Endothelial cell of umbilical vein (primary cell): ENCODE data around the gene HOXC9. TPM values are rescaled to one million over a fixed set of nuclear protein-coding genes. Genes with fewer than 3 reads are reported as not detected.

Experiments used
- BruUV-seq: library from RNA; stranded (reverse); fragments of 400-500 nt; replicated peaks from 2 replicates; lab custom pipeline; 2021; lab: Mats Ljungman, UMichigan
- CTCF ChIA-PET: fragments of 300-600, 350-600 bp; sonication (Branson Sonifier 250); formaldehyde crosslinking; loops from one replicate; lab custom pipeline; 2021; ENCODE audit warnings: antibody characterized with exemption, inconsistent platforms; lab: Charles Lee
- POLR2A ChIA-PET: fragments of 300-600, 350-600 bp; sonication (Branson Sonifier 250); formaldehyde crosslinking; loops from one replicate; lab custom pipeline; 2021; ENCODE audit warnings: antibody characterized with exemption, inconsistent platforms; lab: Charles Lee
- DNase-seq: peaks from one replicate; pipeline ENCODE4 v3.0.0-alpha.2; 2011; ENCODE audit warnings: low read depth, low spot score
- FAIRE-seq: peaks from 2 replicates; lab custom pipeline; 2011; peaks lifted over from hg19 to GRCh38; lab: Jason Lieb, UNC
- H2AFZ ChIP-seq: 2 replicates; pipeline ENCODE4 v1.6.0; 2012; ENCODE audit warnings: low read depth, low read length, control low read depth, inconsistent platforms
- H3K27ac ChIP-seq: 2 replicates; pipeline ENCODE4 v1.5.1; 2011; ENCODE audit warnings: low read depth, mild to moderate bottlenecking, control low read depth, low read length, moderate library complexity; ENCODE audit not compliant: insufficient read depth
- H3K27me3 ChIP-seq, 2 experiments: 2 replicates each; pipeline versions ENCODE4 v1.6.0 to v1.6.1; 2011; ENCODE audit warnings: low read length in 2 of 2, mixed read lengths in 1 of 2; ENCODE audit not compliant: control insufficient read depth in 2 of 2, insufficient read depth in 2 of 2
- H3K36me3 ChIP-seq, 2 experiments: 2 replicates in 1 of 2; 3 replicates in 1 of 2; pipeline ENCODE4 v1.5.1; 2011; ENCODE audit warnings: low read length in 2 of 2, mild to moderate bottlenecking in 1 of 2, moderate library complexity in 1 of 2; ENCODE audit not compliant: control insufficient read depth in 2 of 2, insufficient read depth in 2 of 2; ENCODE audit errors: extremely low read depth in 1 of 2
- H3K4me1 ChIP-seq: 3 replicates; pipeline ENCODE4 v1.5.1; 2011; ENCODE audit warnings: mild to moderate bottlenecking, low read length; ENCODE audit not compliant: control insufficient read depth, insufficient read depth; ENCODE audit errors: extremely low read depth
- H3K4me2 ChIP-seq: 2 replicates; pipeline ENCODE4 v1.6.1; 2011; ENCODE audit warnings: low read length, control low read depth, mixed read lengths; ENCODE audit not compliant: insufficient read depth
- H3K4me3 ChIP-seq, 3 experiments: fragments of 200-600 bp in 1 of 3; sonication (generic), shearing (Covaris generic) in 1 of 3; replicated peaks in 1 of 3; 2 replicates each; pipeline ENCODE4 v1.5.1; 2011 to 2016; ENCODE audit warnings: control low read depth in 3 of 3, low read length in 3 of 3, mild to moderate bottlenecking in 2 of 3, inconsistent platforms in 1 of 3, low read depth in 1 of 3, moderate library complexity in 1 of 3; ENCODE audit not compliant: insufficient read depth in 1 of 3
- H3K79me2 ChIP-seq: 2 replicates; pipeline ENCODE4 v1.6.0; 2012; ENCODE audit warnings: low read length, inconsistent platforms; ENCODE audit not compliant: control insufficient read depth, insufficient read depth
- H3K9ac ChIP-seq: replicated peaks from 2 replicates; pipeline ENCODE3; 2011; ENCODE audit warnings: low read length, control low read depth; ENCODE audit not compliant: insufficient read depth; ENCODE audit errors: extremely low read depth
- H3K9me1 ChIP-seq: replicated peaks from 3 replicates; pipeline ENCODE4 v1.6.0; 2011; ENCODE audit warnings: mild to moderate bottlenecking, low read length; ENCODE audit not compliant: control insufficient read depth, insufficient read depth; ENCODE audit errors: extremely low read depth
- H3K9me3 ChIP-seq: replicated peaks from 2 replicates; pipeline ENCODE4 v1.5.1; 2012; ENCODE audit warnings: low read length, inconsistent platforms; ENCODE audit not compliant: control insufficient read depth, insufficient read depth
- H4K20me1 ChIP-seq: replicated peaks from 2 replicates; pipeline ENCODE3; 2011; ENCODE audit warnings: mild to moderate bottlenecking, low read length; ENCODE audit not compliant: control insufficient read depth, insufficient read depth; ENCODE audit errors: extremely low read depth
- EZH2 ChIP-seq: IDR thresholded peaks from 2 replicates; pipeline ENCODE4 v1.6.1; 2012; ENCODE audit warnings: borderline replicate concordance, low read depth, mild to moderate bottlenecking, moderate library complexity, low read length, inconsistent platforms; ENCODE audit not compliant: severe bottlenecking
- FOS ChIP-seq: IDR thresholded peaks from 2 replicates; pipeline ENCODE4 v1.6.1; 2011; ENCODE audit warnings: mild to moderate bottlenecking, low read length, moderate library complexity, borderline replicate concordance; ENCODE audit not compliant: insufficient read depth
- GATA2 ChIP-seq: IDR thresholded peaks from 2 replicates; pipeline ENCODE4 v1.7.0; 2011; ENCODE audit warnings: low read depth, mild to moderate bottlenecking, moderate library complexity, mixed read lengths, low read length; ENCODE audit not compliant: insufficient read length, insufficient read depth
- JUN ChIP-seq: IDR thresholded peaks from 2 replicates; pipeline ENCODE4 v1.6.1; 2011; ENCODE audit warnings: borderline replicate concordance, low read depth; ENCODE audit not compliant: insufficient read length, insufficient read depth
- MYC ChIP-seq: IDR thresholded peaks from one replicate; pipeline ENCODE4 v1.6.1; 2011; ENCODE audit warnings: mild to moderate bottlenecking, low read depth, low read length
- POLR2A ChIP-seq: IDR thresholded peaks from 2 replicates; pipeline ENCODE4 v1.6.1; 2012; ENCODE audit warnings: low read depth, mild to moderate bottlenecking, control low read depth, low read length
- POLR2AphosphoS5 ChIP-seq: IDR thresholded peaks from 2 replicates; pipeline ENCODE4 v1.6.1; 2012; ENCODE audit warnings: low read depth, mild to moderate bottlenecking, control low read depth, low read length, moderate library complexity; ENCODE audit not compliant: insufficient read depth
- dilution Hi-C: fragments of 300-500 bp; cut with MboI; formaldehyde crosslinking; loops from one replicate; pipeline ENCODE4 v1.15.0; 2019; ENCODE audit warnings: low sequenced_read_pairs; ENCODE audit not compliant: extremely low pct_ligation_motif_present
- intact Hi-C: fragments of 100-400 bp; cut with micrococcal nuclease; formaldehyde crosslinking; loops from one replicate; pipeline ENCODE4 v1.10.0; 2022
- polyA plus RNA-seq, 4 experiments: library from polyadenylated mRNA; depleted of rRNA in 3 of 4; stranded (reverse) in 3 of 4; unstranded in 1 of 4; fragments of >200 nt; gene quantifications; 2 replicates each; pipeline versions ENCODE4 v1.2.1 to v1.2.3, GENCODE V29; 2011 to 2012; ENCODE audit warnings: missing spikeins in 1 of 4
- total RNA-seq: library from RNA; stranded (reverse); gene quantifications from 2 replicates; pipeline ENCODE4 v1.2.3, GENCODE V29; 2021
- TF ChIP-seq, protein P1 (sequence below), 2 donors: IDR thresholded peaks; 1 replicate in 1 of 2; 2 replicates in 1 of 2; pipeline ENCODE4 v1.5.1; 2011; ENCODE audit warnings: low read length in 2 of 2, mild to moderate bottlenecking in 2 of 2, moderate library complexity in 2 of 2, control low read depth in 1 of 2, inconsistent platforms in 1 of 2, low read depth in 1 of 2; ENCODE audit not compliant: insufficient read depth in 1 of 2; ENCODE audit errors: extremely low read depth in 1 of 2
- TF ChIP-seq, protein P2 (sequence below): IDR thresholded peaks from 2 replicates; pipeline ENCODE4 v1.6.1; 2011; ENCODE audit not compliant: insufficient read depth, insufficient read length

Gene HOXC9
- total and polyA plus RNA-seq, 2 donors (not counting 3 experiments of a cell fraction or from before 2014, with no cell fraction given): 0.40 to 0.58 TPM

DNA sequence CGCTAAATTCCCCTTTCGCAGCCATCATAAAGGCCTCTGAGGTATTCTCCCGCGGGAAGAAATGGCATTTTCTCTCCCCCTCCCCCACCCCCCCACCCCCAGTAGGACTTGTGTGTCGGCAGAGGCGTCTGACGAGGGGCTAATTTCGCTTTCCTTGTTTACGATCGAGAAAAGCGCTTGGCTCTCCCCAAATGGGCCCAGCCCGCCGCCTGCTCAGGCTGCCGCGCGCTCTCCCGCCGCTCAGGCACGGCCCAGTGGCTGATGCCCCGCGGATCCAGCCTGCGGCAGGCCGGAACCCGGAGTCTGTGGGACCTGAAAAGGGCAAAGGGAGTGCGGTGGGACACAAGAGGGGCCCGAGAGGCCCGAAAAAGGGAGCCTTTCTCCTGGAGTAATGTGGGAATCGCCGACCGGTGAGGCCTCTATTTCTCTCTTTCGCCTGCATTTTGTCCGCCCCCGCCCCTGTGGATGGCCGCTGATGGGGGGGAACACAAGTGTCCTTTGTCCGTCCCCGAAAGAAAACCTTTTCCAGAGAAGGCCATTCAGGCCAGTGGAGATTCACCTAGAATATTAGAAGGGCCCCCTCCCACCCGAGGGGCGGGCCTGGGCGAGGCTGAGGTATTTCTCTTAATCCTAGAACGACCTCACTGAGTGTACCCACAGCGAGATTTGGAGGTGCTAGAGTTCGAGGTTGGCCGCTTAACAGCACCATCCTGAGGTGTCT lies 19.3 kb downstream of the HOXC9 start:
- CTCF ChIA-PET: interaction anchor here (4.3 kb wide), 1 partner anchor 13 kb away, joined by 36 read pairs; no protein-coding TSS in a partner anchor
- DNase-seq (no peak), FAIRE-seq (no peak)
- H3K27ac ChIP-seq: no peak overlapping the region
- no TSS peak for BruUV-seq
- no peak overlapping the region for H3K4me3 ChIP-seq
- H4K20me1 ChIP-seq: no peaks in the 10 kb centered on the region
- H3K79me2 ChIP-seq: no peaks in the 10 kb centered on the region
- H3K36me3 ChIP-seq: no peaks in the 10 kb centered on the region
- POLR2A ChIA-PET: no interaction called here
- H2AFZ ChIP-seq: no peak overlapping the region
- no peak overlapping the region for H3K9ac ChIP-seq
- H3K4me2 ChIP-seq: no peak overlapping the region
- H3K27me3 ChIP-seq: peaks cover 85 to 93% of the 10 kb centered on the region in 2 experiments
- TF ChIP-seq, protein P1, sequence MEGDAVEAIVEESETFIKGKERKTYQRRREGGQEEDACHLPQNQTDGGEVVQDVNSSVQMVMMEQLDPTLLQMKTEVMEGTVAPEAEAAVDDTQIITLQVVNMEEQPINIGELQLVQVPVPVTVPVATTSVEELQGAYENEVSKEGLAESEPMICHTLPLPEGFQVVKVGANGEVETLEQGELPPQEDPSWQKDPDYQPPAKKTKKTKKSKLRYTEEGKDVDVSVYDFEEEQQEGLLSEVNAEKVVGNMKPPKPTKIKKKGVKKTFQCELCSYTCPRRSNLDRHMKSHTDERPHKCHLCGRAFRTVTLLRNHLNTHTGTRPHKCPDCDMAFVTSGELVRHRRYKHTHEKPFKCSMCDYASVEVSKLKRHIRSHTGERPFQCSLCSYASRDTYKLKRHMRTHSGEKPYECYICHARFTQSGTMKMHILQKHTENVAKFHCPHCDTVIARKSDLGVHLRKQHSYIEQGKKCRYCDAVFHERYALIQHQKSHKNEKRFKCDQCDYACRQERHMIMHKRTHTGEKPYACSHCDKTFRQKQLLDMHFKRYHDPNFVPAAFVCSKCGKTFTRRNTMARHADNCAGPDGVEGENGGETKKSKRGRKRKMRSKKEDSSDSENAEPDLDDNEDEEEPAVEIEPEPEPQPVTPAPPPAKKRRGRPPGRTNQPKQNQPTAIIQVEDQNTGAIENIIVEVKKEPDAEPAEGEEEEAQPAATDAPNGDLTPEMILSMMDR (IDR thresholded peaks at IDR 0.05; ENCODE audit: extremely low read depth in 1 of 2, insufficient read depth in 1 of 2, low read depth in 1 of 2, low read length in 2 of 2): no peak
- peak; percentile 3 for TF ChIP-seq EZH2
- dilution Hi-C loops: no loop called here
- H3K4me1 ChIP-seq: peaks cover 3% of the 10 kb centered on the region
- no peaks in the 10 kb centered on the region for H3K9me1 ChIP-seq
- intact Hi-C loops: no loop called here
- H3K9me3 ChIP-seq: no peaks in the 10 kb centered on the region

DNA sequence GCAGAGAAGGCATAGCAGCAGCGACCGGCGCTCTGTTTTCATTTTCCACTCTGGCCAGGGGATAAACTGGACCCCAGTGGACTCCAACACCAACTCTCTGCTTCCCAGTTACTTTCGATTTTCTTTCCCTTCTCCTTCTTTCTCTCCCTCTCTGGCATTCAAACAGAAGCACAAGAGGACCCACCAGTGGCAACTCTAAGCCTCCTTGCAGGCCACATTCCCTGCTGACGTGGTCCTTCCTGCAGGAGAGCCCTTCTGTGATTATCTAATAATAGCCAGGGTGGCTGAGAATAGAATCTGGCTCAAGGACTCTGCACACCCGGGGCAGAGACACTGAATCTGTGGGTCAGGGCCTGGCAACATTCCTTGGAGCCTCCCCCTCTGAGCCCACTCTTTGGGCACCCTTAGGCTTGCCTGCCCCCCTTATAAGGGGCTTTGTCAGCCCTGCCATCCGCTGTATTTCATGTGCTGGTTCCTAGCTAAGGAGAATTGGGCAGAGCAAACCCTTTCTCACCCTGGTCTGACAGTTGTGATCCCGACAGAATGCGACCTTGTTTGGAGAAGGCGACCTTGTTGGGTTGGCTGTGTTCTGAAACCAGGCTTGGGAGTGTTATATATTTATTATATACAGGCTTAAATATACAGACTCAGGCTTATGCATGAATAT lies 20.1 kb downstream of the HOXC9 start:
- Histone ChIP-seq H3K79me2 (no peaks in the 10 kb centered on the region), H2AFZ (no peak overlapping the region), H3K4me3 (no peak overlapping the region), H3K9me1 (no peaks in the 10 kb centered on the region), H3K27ac (no peak overlapping the region), H3K4me2 (no peak overlapping the region), H3K9me3 (no peaks in the 10 kb centered on the region), H3K9ac (no peak overlapping the region), H4K20me1 (no peaks in the 10 kb centered on the region), H3K27me3 (peaks cover 85 to 93% of the 10 kb centered on the region in 2 experiments), H3K4me1 (peaks cover 3% of the 10 kb centered on the region), H3K36me3 (no peaks in the 10 kb centered on the region)
- POLR2A ChIA-PET: no interaction called here
- no peak for TF ChIP-seq FOS
- no peak for TF ChIP-seq MYC
- TF ChIP-seq POLR2A: no peak
- TF ChIP-seq, protein P2, sequence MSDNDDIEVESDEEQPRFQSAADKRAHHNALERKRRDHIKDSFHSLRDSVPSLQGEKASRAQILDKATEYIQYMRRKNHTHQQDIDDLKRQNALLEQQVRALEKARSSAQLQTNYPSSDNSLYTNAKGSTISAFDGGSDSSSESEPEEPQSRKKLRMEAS: no peak
- TF ChIP-seq POLR2AphosphoS5: no peak
- no peak for TF ChIP-seq EZH2
- no peak for TF ChIP-seq GATA2
- TF ChIP-seq, protein P1 (IDR thresholded peaks at IDR 0.05; ENCODE audit: extremely low read depth in 1 of 2, insufficient read depth in 1 of 2, low read depth in 1 of 2, low read length in 2 of 2): no peak
- TF ChIP-seq JUN: no peak
- no peak for DNase-seq
- intact Hi-C loops: no loop called here
- CTCF ChIA-PET: interaction anchor here (2.6 kb wide), 1 partner anchor 13 kb away, joined by 9 read pairs; the partner anchor contains the start of gene HOXC5
- dilution Hi-C loops: no loop called here
- no peak for FAIRE-seq
- BruUV-seq: no TSS peak
